ENCODE data around the gene CYSLTR2.

Gene CYSLTR2

GRCh38 chr13:48728876-48729275 lies 75.1 kb downstream of the CYSLTR2 start:
- no peak for DNase-seq
- in situ Hi-C loops (cut with HindIII; ENCODE audit: low pct_ligation_motif_present, low pct_unique_long_range_greater_than_20kb, low sequenced_read_pairs) = no loop called here

GRCh38 chr13:48729856-48730255 lies 76.1 kb downstream of the CYSLTR2 start:
- DNase-seq = no peak
- in situ Hi-C loops (cut with HindIII; ENCODE audit: low pct_ligation_motif_present, low pct_unique_long_range_greater_than_20kb, low sequenced_read_pairs) = no loop called here

- in situ Hi-C loops (cut with HindIII; ENCODE audit: low pct_ligation_motif_present, low pct_unique_long_range_greater_than_20kb, low sequenced_read_pairs) = no loop called here
- no peak for DNase-seq
Observed at GRCh38 chr13:48731001-48731658, 77.4 kb downstream of the CYSLTR2 start.

GRCh38 chr13:48731957-48732569 lies 78.3 kb downstream of the CYSLTR2 start:
- no peak for DNase-seq
- in situ Hi-C loops (cut with HindIII; ENCODE audit: low pct_ligation_motif_present, low pct_unique_long_range_greater_than_20kb, low sequenced_read_pairs) = no loop called here

GRCh38 chr13:48733739-48734335 lies 80.1 kb downstream of the CYSLTR2 start:
- in situ Hi-C loops (cut with HindIII; ENCODE audit: low pct_ligation_motif_present, low pct_unique_long_range_greater_than_20kb, low sequenced_read_pairs) = no loop called here
- no peak for DNase-seq

- DNase-seq = no peak
- in situ Hi-C loops (cut with HindIII; ENCODE audit: low pct_ligation_motif_present, low pct_unique_long_range_greater_than_20kb, low sequenced_read_pairs) = no loop called here
Observed at GRCh38 chr13:48735571-48735970, 81.8 kb downstream of the CYSLTR2 start.

GRCh38 chr13:48737689-48738088 lies 84.0 kb downstream of the CYSLTR2 start:
- no peak for DNase-seq
- in situ Hi-C loops (cut with HindIII; ENCODE audit: low pct_ligation_motif_present, low pct_unique_long_range_greater_than_20kb, low sequenced_read_pairs) = no loop called here

- no peak for DNase-seq
- in situ Hi-C loops (cut with HindIII; ENCODE audit: low pct_ligation_motif_present, low pct_unique_long_range_greater_than_20kb, low sequenced_read_pairs) = no loop called here
Observed at GRCh38 chr13:48738311-48738710, 84.6 kb downstream of the CYSLTR2 start.

GRCh38 chr13:48739386-48739964 lies 85.7 kb downstream of the CYSLTR2 start:
- in situ Hi-C loops (cut with HindIII; ENCODE audit: low pct_ligation_motif_present, low pct_unique_long_range_greater_than_20kb, low sequenced_read_pairs) = no loop called here
- no peak for DNase-seq

- in situ Hi-C loops (cut with HindIII; ENCODE audit: low pct_ligation_motif_present, low pct_unique_long_range_greater_than_20kb, low sequenced_read_pairs) = no loop called here
- no peak for DNase-seq
Observed at GRCh38 chr13:48741377-48741776, 87.6 kb downstream of the CYSLTR2 start.

GRCh38 chr13:48746821-48747220 lies 93.1 kb downstream of the CYSLTR2 start:
- in situ Hi-C loops (cut with HindIII; ENCODE audit: low pct_ligation_motif_present, low pct_unique_long_range_greater_than_20kb, low sequenced_read_pairs) = no loop called here
- no peak for DNase-seq

- in situ Hi-C loops (cut with HindIII; ENCODE audit: low pct_ligation_motif_present, low pct_unique_long_range_greater_than_20kb, low sequenced_read_pairs) = no loop called here
- DNase-seq = no peak
Observed at GRCh38 chr13:48748681-48749080, 95.0 kb downstream of the CYSLTR2 start.

- in situ Hi-C loops (cut with HindIII; ENCODE audit: low pct_ligation_motif_present, low pct_unique_long_range_greater_than_20kb, low sequenced_read_pairs) = no loop called here
- DNase-seq = no peak
Observed at GRCh38 chr13:48749144-48749543, 95.4 kb downstream of the CYSLTR2 start.

- peak; percentile 93 for DNase-seq
- in situ Hi-C loops (cut with HindIII; ENCODE audit: low pct_ligation_motif_present, low pct_unique_long_range_greater_than_20kb, low sequenced_read_pairs) = no loop called here
Observed at GRCh38 chr13:48749699-48750473, 96.2 kb downstream of the CYSLTR2 start.

- in situ Hi-C loops (cut with HindIII; ENCODE audit: low pct_ligation_motif_present, low pct_unique_long_range_greater_than_20kb, low sequenced_read_pairs) = no loop called here
Observed at GRCh38 chr13:48750588-48751383, 97.1 kb downstream of the CYSLTR2 start.

GRCh38 chr13:48760626-48761025 lies 106.9 kb downstream of the CYSLTR2 start:
- DNase-seq = no peak
- in situ Hi-C loops (cut with HindIII; ENCODE audit: low pct_ligation_motif_present, low pct_unique_long_range_greater_than_20kb, low sequenced_read_pairs) = no loop called here

More at GRCh38 chr13:48750588-48751383, 97.1 kb downstream of the CYSLTR2 start:
- DNase-seq = no peak

Data from ACHN (cell line).